ENCODE results near the gene CNTNAP2.

CNTNAP2 gene

DNA sequence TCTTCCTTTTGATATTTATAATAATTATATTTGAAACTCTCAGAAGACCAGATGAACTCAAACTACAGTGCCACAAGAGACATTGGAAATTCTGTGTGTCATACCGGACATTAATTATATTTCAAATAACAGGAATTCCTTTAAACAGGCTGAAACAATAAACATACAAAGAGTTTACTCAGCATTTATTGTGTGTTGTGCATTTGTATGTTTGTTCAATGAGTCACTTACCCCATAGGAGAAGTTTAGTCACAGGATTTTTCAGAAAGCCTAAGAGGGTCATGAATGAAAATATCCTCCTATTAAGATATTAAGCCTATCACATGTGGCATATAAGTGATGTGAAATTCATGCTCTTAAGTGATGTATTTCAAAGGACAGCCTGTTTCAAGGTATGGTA, 566.8 kb downstream of the CNTNAP2 start (continued):
- TF ChIP-seq, protein P1, sequence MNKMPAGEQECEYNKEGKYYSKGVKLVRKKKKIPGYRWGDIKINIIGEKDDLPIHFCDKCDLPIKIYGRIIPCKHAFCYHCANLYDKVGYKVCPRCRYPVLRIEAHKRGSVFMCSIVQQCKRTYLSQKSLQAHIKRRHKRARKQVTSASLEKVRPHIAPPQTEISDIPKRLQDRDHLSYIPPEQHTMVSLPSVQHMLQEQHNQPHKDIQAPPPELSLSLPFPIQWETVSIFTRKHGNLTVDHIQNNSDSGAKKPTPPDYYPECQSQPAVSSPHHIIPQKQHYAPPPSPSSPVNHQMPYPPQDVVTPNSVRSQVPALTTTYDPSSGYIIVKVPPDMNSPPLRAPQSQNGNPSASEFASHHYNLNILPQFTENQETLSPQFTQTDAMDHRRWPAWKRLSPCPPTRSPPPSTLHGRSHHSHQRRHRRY (tag by site-specific recombination; IDR thresholded peaks at IDR 0.05), result no peak
- TF ChIP-seq, protein P2, sequence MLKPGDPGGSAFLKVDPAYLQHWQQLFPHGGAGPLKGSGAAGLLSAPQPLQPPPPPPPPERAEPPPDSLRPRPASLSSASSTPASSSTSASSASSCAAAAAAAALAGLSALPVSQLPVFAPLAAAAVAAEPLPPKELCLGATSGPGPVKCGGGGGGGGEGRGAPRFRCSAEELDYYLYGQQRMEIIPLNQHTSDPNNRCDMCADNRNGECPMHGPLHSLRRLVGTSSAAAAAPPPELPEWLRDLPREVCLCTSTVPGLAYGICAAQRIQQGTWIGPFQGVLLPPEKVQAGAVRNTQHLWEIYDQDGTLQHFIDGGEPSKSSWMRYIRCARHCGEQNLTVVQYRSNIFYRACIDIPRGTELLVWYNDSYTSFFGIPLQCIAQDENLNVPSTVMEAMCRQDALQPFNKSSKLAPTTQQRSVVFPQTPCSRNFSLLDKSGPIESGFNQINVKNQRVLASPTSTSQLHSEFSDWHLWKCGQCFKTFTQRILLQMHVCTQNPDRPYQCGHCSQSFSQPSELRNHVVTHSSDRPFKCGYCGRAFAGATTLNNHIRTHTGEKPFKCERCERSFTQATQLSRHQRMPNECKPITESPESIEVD (tag by site-specific recombination; IDR thresholded peaks at IDR 0.05), result peak; percentile 30; the same call in 1 of the 2 replicates
- TF ChIP-seq, protein P3, sequence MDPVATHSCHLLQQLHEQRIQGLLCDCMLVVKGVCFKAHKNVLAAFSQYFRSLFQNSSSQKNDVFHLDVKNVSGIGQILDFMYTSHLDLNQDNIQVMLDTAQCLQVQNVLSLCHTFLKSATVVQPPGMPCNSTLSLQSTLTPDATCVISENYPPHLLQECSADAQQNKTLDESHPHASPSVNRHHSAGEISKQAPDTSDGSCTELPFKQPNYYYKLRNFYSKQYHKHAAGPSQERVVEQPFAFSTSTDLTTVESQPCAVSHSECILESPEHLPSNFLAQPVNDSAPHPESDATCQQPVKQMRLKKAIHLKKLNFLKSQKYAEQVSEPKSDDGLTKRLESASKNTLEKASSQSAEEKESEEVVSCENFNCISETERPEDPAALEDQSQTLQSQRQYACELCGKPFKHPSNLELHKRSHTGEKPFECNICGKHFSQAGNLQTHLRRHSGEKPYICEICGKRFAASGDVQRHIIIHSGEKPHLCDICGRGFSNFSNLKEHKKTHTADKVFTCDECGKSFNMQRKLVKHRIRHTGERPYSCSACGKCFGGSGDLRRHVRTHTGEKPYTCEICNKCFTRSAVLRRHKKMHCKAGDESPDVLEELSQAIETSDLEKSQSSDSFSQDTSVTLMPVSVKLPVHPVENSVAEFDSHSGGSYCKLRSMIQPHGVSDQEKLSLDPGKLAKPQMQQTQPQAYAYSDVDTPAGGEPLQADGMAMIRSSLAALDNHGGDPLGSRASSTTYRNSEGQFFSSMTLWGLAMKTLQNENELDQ (tag by site-specific recombination; IDR thresholded peaks at IDR 0.05; ENCODE audit: low read depth), result no peak
- TF ChIP-seq SP2 (tag by site-specific recombination; IDR thresholded peaks at IDR 0.05), result no peak
- TF ChIP-seq, protein P4, sequence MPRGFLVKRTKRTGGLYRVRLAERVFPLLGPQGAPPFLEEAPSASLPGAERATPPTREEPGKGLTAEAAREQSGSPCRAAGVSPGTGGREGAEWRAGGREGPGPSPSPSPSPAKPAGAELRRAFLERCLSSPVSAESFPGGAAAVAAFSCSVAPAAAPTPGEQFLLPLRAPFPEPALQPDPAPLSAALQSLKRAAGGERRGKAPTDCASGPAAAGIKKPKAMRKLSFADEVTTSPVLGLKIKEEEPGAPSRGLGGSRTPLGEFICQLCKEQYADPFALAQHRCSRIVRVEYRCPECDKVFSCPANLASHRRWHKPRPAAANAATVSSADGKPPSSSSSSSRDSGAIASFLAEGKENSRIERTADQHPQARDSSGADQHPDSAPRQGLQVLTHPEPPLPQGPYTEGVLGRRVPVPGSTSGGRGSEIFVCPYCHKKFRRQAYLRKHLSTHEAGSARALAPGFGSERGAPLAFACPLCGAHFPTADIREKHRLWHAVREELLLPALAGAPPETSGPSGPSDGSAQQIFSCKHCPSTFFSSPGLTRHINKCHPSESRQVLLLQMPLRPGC (tag by site-specific recombination; IDR thresholded peaks at IDR 0.05), result 0 out of 2 replicates have a peak, but pooled peaks have one; percentile 43
- TF ChIP-seq, protein P5, sequence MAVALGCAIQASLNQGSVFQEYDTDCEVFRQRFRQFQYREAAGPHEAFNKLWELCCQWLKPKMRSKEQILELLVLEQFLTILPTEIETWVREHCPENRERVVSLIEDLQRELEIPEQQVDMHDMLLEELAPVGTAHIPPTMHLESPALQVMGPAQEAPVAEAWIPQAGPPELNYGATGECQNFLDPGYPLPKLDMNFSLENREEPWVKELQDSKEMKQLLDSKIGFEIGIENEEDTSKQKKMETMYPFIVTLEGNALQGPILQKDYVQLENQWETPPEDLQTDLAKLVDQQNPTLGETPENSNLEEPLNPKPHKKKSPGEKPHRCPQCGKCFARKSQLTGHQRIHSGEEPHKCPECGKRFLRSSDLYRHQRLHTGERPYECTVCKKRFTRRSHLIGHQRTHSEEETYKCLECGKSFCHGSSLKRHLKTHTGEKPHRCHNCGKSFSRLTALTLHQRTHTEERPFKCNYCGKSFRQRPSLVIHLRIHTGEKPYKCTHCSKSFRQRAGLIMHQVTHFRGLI (tag by site-specific recombination; IDR thresholded peaks at IDR 0.05), result no peak
- no peak for TF ChIP-seq ZNF112 (tag by site-specific recombination; IDR thresholded peaks at IDR 0.05)
- TF ChIP-seq, protein P6, sequence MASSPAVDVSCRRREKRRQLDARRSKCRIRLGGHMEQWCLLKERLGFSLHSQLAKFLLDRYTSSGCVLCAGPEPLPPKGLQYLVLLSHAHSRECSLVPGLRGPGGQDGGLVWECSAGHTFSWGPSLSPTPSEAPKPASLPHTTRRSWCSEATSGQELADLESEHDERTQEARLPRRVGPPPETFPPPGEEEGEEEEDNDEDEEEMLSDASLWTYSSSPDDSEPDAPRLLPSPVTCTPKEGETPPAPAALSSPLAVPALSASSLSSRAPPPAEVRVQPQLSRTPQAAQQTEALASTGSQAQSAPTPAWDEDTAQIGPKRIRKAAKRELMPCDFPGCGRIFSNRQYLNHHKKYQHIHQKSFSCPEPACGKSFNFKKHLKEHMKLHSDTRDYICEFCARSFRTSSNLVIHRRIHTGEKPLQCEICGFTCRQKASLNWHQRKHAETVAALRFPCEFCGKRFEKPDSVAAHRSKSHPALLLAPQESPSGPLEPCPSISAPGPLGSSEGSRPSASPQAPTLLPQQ (tag by site-specific recombination; IDR thresholded peaks at IDR 0.05), result no peak
- TF ChIP-seq ZNF621 (tag by site-specific recombination; IDR thresholded peaks at IDR 0.05), result no peak
- peak; percentile 43; the same call in 1 of the 2 replicates for TF ChIP-seq KLF8 (tag by site-specific recombination; IDR thresholded peaks at IDR 0.05)
- no peak for TF ChIP-seq ZSCAN23 (tag by site-specific recombination; IDR thresholded peaks at IDR 0.05)
- 0 out of 2 replicates have a peak, but pooled peaks have one; percentile 23 for TF ChIP-seq ZEB2 (tag by site-specific recombination; IDR thresholded peaks at IDR 0.05)
- TF ChIP-seq, protein P7, sequence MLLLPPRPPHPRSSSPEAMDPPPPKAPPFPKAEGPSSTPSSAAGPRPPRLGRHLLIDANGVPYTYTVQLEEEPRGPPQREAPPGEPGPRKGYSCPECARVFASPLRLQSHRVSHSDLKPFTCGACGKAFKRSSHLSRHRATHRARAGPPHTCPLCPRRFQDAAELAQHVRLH (tag by site-specific recombination; IDR thresholded peaks at IDR 0.05), result no peak
- TF ChIP-seq, protein P8, sequence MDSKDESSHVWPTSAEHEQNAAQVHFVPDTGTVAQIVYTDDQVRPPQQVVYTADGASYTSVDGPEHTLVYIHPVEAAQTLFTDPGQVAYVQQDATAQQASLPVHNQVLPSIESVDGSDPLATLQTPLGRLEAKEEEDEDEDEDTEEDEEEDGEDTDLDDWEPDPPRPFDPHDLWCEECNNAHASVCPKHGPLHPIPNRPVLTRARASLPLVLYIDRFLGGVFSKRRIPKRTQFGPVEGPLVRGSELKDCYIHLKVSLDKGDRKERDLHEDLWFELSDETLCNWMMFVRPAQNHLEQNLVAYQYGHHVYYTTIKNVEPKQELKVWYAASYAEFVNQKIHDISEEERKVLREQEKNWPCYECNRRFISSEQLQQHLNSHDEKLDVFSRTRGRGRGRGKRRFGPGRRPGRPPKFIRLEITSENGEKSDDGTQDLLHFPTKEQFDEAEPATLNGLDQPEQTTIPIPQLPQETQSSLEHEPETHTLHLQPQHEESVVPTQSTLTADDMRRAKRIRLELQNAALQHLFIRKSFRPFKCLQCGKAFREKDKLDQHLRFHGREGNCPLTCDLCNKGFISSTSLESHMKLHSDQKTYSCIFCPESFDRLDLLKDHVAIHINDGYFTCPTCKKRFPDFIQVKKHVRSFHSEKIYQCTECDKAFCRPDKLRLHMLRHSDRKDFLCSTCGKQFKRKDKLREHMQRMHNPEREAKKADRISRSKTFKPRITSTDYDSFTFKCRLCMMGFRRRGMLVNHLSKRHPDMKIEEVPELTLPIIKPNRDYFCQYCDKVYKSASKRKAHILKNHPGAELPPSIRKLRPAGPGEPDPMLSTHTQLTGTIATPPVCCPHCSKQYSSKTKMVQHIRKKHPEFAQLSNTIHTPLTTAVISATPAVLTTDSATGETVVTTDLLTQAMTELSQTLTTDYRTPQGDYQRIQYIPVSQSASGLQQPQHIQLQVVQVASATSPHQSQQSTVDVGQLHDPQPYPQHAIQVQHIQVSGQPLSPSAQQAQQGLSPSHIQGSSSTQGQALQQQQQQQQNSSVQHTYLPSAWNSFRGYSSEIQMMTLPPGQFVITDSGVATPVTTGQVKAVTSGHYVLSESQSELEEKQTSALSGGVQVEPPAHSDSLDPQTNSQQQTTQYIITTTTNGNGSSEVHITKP (tag by site-specific recombination; IDR thresholded peaks at IDR 0.05), result no peak
- peak; percentile 48 for TF ChIP-seq KLF10 (tag by site-specific recombination; IDR thresholded peaks at IDR 0.05)
- no peak for TF ChIP-seq ZNF211 (tag by site-specific recombination; IDR thresholded peaks at IDR 0.05; ENCODE audit: low read depth)
- TF ChIP-seq ZNF501 (tag by site-specific recombination; IDR thresholded peaks at IDR 0.05), result no peak
- peak; percentile 65 for TF ChIP-seq ZNF366 (tag by site-specific recombination; conservative IDR thresholded peaks at IDR 0.05)
- TF ChIP-seq ZSCAN16 (tag by site-specific recombination; IDR thresholded peaks at IDR 0.05), result no peak
- TF ChIP-seq, protein P9, sequence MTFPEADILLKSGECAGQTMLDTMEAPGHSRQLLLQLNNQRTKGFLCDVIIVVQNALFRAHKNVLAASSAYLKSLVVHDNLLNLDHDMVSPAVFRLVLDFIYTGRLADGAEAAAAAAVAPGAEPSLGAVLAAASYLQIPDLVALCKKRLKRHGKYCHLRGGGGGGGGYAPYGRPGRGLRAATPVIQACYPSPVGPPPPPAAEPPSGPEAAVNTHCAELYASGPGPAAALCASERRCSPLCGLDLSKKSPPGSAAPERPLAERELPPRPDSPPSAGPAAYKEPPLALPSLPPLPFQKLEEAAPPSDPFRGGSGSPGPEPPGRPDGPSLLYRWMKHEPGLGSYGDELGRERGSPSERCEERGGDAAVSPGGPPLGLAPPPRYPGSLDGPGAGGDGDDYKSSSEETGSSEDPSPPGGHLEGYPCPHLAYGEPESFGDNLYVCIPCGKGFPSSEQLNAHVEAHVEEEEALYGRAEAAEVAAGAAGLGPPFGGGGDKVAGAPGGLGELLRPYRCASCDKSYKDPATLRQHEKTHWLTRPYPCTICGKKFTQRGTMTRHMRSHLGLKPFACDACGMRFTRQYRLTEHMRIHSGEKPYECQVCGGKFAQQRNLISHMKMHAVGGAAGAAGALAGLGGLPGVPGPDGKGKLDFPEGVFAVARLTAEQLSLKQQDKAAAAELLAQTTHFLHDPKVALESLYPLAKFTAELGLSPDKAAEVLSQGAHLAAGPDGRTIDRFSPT (tag by site-specific recombination; IDR thresholded peaks at IDR 0.05), result peak; percentile 60; the same call in 1 of the 2 replicates
- TF ChIP-seq ZIC2 (tag by site-specific recombination; IDR thresholded peaks at IDR 0.05), result no peak
- TF ChIP-seq BCL11A (tag by site-specific recombination; IDR thresholded peaks at IDR 0.05; ENCODE audit: low read depth), result peak; percentile 37; the same call in 1 of the 2 replicates
